ENCODE results near the gene CMIP. TPM values are rescaled to one million over a fixed set of nuclear protein-coding genes. Genes with fewer than 3 reads are reported as not detected.

CMIP gene
- total RNA-seq, 4 donors from 2014 or later, result 15.5 to 65.9 (median 20.2) TPM

- Histone ChIP-seq H3K27ac (no peak overlapping the region), H3K4me3 (replicated peaks in 1 of 3) (no peak overlapping the region), H3K36me3 (no peaks in the 10 kb centered on the region), H3K27me3 (no peaks in the 10 kb centered on the region), H3K4me1 (peaks cover 14 to 37% of the 10 kb centered on the region in 2 donors), H3K9me3 (no peaks in the 10 kb centered on the region)
- no peak for DNase-seq
- no peak for TF ChIP-seq CTCF (IDR thresholded peaks at IDR 0.05)
- TF ChIP-seq POLR2A (IDR thresholded peaks at IDR 0.05), result no peak
- 94 to 98% methylated on average over 8 of the region's 8 CpGs for WGBS, 2 donors
- intact Hi-C loops (cut with DNase I), result no loop called here
Measured at GRCh38 chr16:81458149-81458669, 13.6 kb downstream of the CMIP start.

- H3K27me3 ChIP-seq, result no peaks in the 10 kb centered on the region
- intact Hi-C loops (cut with DNase I), result no loop called here
- H3K4me3 ChIP-seq (replicated peaks in 1 of 3), result no peak overlapping the region
- no peak for TF ChIP-seq POLR2A (IDR thresholded peaks at IDR 0.05)
- TF ChIP-seq CTCF (IDR thresholded peaks at IDR 0.05), result no peak
- H3K9me3 ChIP-seq, result no peaks in the 10 kb centered on the region
- H3K4me1 ChIP-seq, result peaks cover 14 to 38% of the 10 kb centered on the region in 2 donors
- 93 to 96% methylated on average over 16 to 19 of the region's 19 CpGs for WGBS, 2 donors
- no peak for DNase-seq
- H3K36me3 ChIP-seq, result no peaks in the 10 kb centered on the region
- H3K27ac ChIP-seq, result no peak overlapping the region
Measured at GRCh38 chr16:81458827-81459598, 14.4 kb downstream of the CMIP start.

- no peak for TF ChIP-seq CTCF (IDR thresholded peaks at IDR 0.05)
- no peak for TF ChIP-seq POLR2A (IDR thresholded peaks at IDR 0.05)
- H3K4me3 ChIP-seq (replicated peaks in 1 of 3), result no peak overlapping the region
- no peaks in the 10 kb centered on the region for H3K9me3 ChIP-seq
- H3K4me1 ChIP-seq, result peaks cover 14 to 40% of the 10 kb centered on the region in 2 donors
- H3K27me3 ChIP-seq, result no peaks in the 10 kb centered on the region
- DNase-seq, result no peak
- 52 to 63% methylated on average over 3 of the region's 3 CpGs for WGBS, 2 donors
- H3K27ac ChIP-seq, result no peak overlapping the region
- H3K36me3 ChIP-seq, result no peaks in the 10 kb centered on the region
- intact Hi-C loops (cut with DNase I), result no loop called here
Measured at GRCh38 chr16:81460075-81460474, 15.5 kb downstream of the CMIP start.

- intact Hi-C loops (cut with DNase I), result no loop called here
- Histone ChIP-seq H3K4me1 (peaks cover 14 to 40% of the 10 kb centered on the region in 2 donors), H3K4me3 (replicated peaks in 1 of 3) (no peak overlapping the region), H3K27me3 (no peaks in the 10 kb centered on the region), H3K27ac (no peak overlapping the region), H3K36me3 (no peaks in the 10 kb centered on the region), H3K9me3 (no peaks in the 10 kb centered on the region)
- no peak for TF ChIP-seq CTCF (IDR thresholded peaks at IDR 0.05)
- TF ChIP-seq POLR2A (IDR thresholded peaks at IDR 0.05), result no peak
- WGBS, 2 donors, result 91 to 92% methylated on average over 4 of the region's 4 CpGs
- no peak for DNase-seq
Measured at GRCh38 chr16:81461243-81461642, 16.6 kb downstream of the CMIP start.

GRCh38 chr16:81461766-81462165 lies 17.2 kb downstream of the CMIP start:
- DNase-seq, result no peak
- H3K9me3 ChIP-seq, result no peaks in the 10 kb centered on the region
- H3K4me1 ChIP-seq, result peaks cover 14 to 40% of the 10 kb centered on the region in 2 donors
- intact Hi-C loops (cut with DNase I), result no loop called here
- no peak overlapping the region for H3K27ac ChIP-seq
- no peak overlapping the region for H3K4me3 ChIP-seq (replicated peaks in 1 of 3)
- no peak for TF ChIP-seq CTCF (IDR thresholded peaks at IDR 0.05)
- no peak for TF ChIP-seq POLR2A (IDR thresholded peaks at IDR 0.05)
- 93% methylated on average over 4 of the region's 4 CpGs for WGBS, 2 donors
- no peaks in the 10 kb centered on the region for H3K36me3 ChIP-seq
- no peaks in the 10 kb centered on the region for H3K27me3 ChIP-seq

Measured in thyroid gland (tissue), 4 donors.